H1 (cell line): ENCODE data around the gene PPP6R1. TPM values are rescaled to one million over a fixed set of nuclear protein-coding genes. Genes with fewer than 3 reads are reported as not detected.

ENCODE experiments used
- BACH1 ChIP-seq: IDR thresholded peaks from 2 replicates; pipeline ENCODE4 v1.6.1; 2012; ENCODE audit warnings: low read length, improper control_type of control experiment
- CTCF ChIP-seq, 3 experiments: IDR thresholded peaks; 1 replicate in 2 of 3; 2 replicates in 1 of 3; pipeline versions ENCODE4 v1.5.1 to v1.6.1; 2011; ENCODE audit warnings: low read length in 3 of 3, mild to moderate bottlenecking in 3 of 3, inconsistent platforms in 2 of 3, low read depth in 1 of 3, moderate library complexity in 1 of 3; ENCODE audit not compliant: insufficient read depth in 1 of 3; ENCODE audit errors: control extremely low read depth in 1 of 3
- KDM1A ChIP-seq: fragments of 200-600, 300-600 bp; sonication (generic); IDR thresholded peaks from 2 replicates; pipeline ENCODE4 v1.7.1; 2016; ENCODE audit warnings: mild to moderate bottlenecking, low read length, borderline replicate concordance
- RNF2 ChIP-seq: fragments of 200-900, 300-1000 bp; sonication (generic); IDR thresholded peaks from 2 replicates; pipeline ENCODE4 v1.7.1; 2016; ENCODE audit warnings: borderline replicate concordance, low read depth, mild to moderate bottlenecking, antibody characterized with exemption, low read length; ENCODE audit not compliant: poor library complexity, severe bottlenecking; ENCODE audit errors: missing control alignments
- RXRA ChIP-seq: IDR thresholded peaks from 2 replicates; pipeline ENCODE4 v1.6.1; 2011; ENCODE audit warnings: low read depth, mild to moderate bottlenecking, low read length, moderate library complexity; ENCODE audit not compliant: insufficient read depth
- SIN3A ChIP-seq, 2 experiments: IDR thresholded peaks in 1 of 2; conservative IDR thresholded peaks in 1 of 2; 2 replicates each; pipeline ENCODE4 v1.6.1; 2011 to 2012; ENCODE audit warnings: low read length in 2 of 2, improper control_type of control experiment in 1 of 2, low read depth in 1 of 2, mild to moderate bottlenecking in 1 of 2
- SIRT6 ChIP-seq: IDR thresholded peaks from one replicate; pipeline ENCODE4 v1.7.1; 2012; ENCODE audit warnings: low read length, inconsistent platforms
- polyA plus RNA-seq, 7 experiments: library from polyadenylated mRNA; depleted of rRNA in 3 of 7; stranded (reverse) in 5 of 7; unstranded in 2 of 7; fragments of >200 nt in 5 of 7; fragments of 200-250 nt in 2 of 7; gene quantifications; 1 replicate in 5 of 7; 2 replicates in 1 of 7; 4 replicates in 1 of 7; pipeline versions ENCODE4 v1.2.1 to v1.2.3, GENCODE V29; 2011 to 2013; ENCODE audit warnings: missing spikeins in 2 of 7, mixed read lengths in 2 of 7
- total RNA-seq: library from RNA; stranded (reverse); fragmentation: NEBNext Ultra II Directional; extraction: Animal tissue kit (Norgen Biotek cat#: 25700); gene quantifications from 2 replicates; pipeline ENCODE4 v1.2.1, GENCODE V29; 2021

PPP6R1 gene
- total and polyA plus RNA-seq, 2 of the 8 experiments (the other 6 are each of a cell fraction or from before 2014, with no cell fraction given), result 36.4 to 74.4 TPM

- TF ChIP-seq KDM1A (no peak), SIN3A (conservative IDR thresholded peaks at IDR 0.05 in 1 of 2, IDR thresholded peaks at IDR 0.05 in 1 of 2; ENCODE audit: low read depth in 1 of 2, low read length in 2 of 2) (no peak), CTCF (IDR thresholded peaks at IDR 0.05; ENCODE audit: control extremely low read depth in 1 of 3, insufficient read depth in 1 of 3, low read depth in 1 of 3, low read length in 3 of 3) (no peak), BACH1 (no peak), RXRA (no peak), SIRT6 (no peak), RNF2 (no peak)
Observed at GRCh38 chr19:55226788-55227187, 32.0 kb downstream of the PPP6R1 start (continued).
